GM12878 (cell line): ENCODE data around the gene SCARB1. TPM values are rescaled to one million over a fixed set of nuclear protein-coding genes. Genes with fewer than 3 reads are reported as not detected.

Experiments
- BACH1 ChIP-seq: fragments of 450-650 bp; IDR thresholded peaks from 2 replicates; pipeline ENCODE4 v1.6.1; 2017; ENCODE audit warnings: mild to moderate bottlenecking, borderline replicate concordance
- BMI1 ChIP-seq: fragments of 450-650 bp; IDR thresholded peaks from 2 replicates; pipeline ENCODE4 v1.6.1; 2016; ENCODE audit warnings: mild to moderate bottlenecking, moderate library complexity, borderline replicate concordance
- CBX3 ChIP-seq: fragments of 200-600 bp; sonication (generic); IDR thresholded peaks from 2 replicates; pipeline ENCODE4 v1.6.1; 2016; ENCODE audit warnings: low read depth, borderline replicate concordance
- CHD1 ChIP-seq: IDR thresholded peaks from 2 replicates; pipeline ENCODE4 v1.6.1; 2012; ENCODE audit warnings: low read depth, low read length, improper control_type of control experiment
- DPF2 ChIP-seq: fragments of 450-650 bp; IDR thresholded peaks from 2 replicates; pipeline ENCODE4 v1.6.1; 2017; ENCODE audit warnings: mild to moderate bottlenecking
- HDGF ChIP-seq: fragments of 450-650 bp; IDR thresholded peaks from 2 replicates; pipeline ENCODE4 v1.6.1; 2016; ENCODE audit warnings: antibody characterized with exemption
- IRF5 ChIP-seq: fragments of 450-650 bp; IDR thresholded peaks from 2 replicates; pipeline ENCODE4 v1.6.1; 2017; ENCODE audit warnings: borderline replicate concordance
- KLF5 ChIP-seq: fragments of 450-650 bp; IDR thresholded peaks from 2 replicates; pipeline ENCODE4 v1.6.1; 2014; ENCODE audit warnings: mild to moderate bottlenecking; ENCODE audit not compliant: partially characterized antibody
- NFIC ChIP-seq: IDR thresholded peaks from 2 replicates; pipeline ENCODE4 v1.6.1; 2012; ENCODE audit warnings: low read depth, mild to moderate bottlenecking, inconsistent platforms, low read length, moderate library complexity
- NRF1 ChIP-seq: conservative IDR thresholded peaks from 2 replicates; pipeline ENCODE4 v1.6.1; 2011; ENCODE audit warnings: mild to moderate bottlenecking, low read depth, low read length, improper control_type of control experiment
- PRDM15 ChIP-seq: fragments of 450-650 bp; formaldehyde crosslinking; IDR thresholded peaks from 2 replicates; pipeline ENCODE4 v1.4.0; 2020; ENCODE audit warnings: mild to moderate bottlenecking, moderate library complexity
- SUPT20H ChIP-seq: IDR thresholded peaks from 2 replicates; pipeline ENCODE4 v1.6.1; 2011; ENCODE audit warnings: low read depth, mild to moderate bottlenecking, low read length, moderate library complexity, borderline replicate concordance; ENCODE audit not compliant: control insufficient read depth
- TBL1XR1 ChIP-seq: IDR thresholded peaks from 2 replicates; pipeline ENCODE4 v1.6.1; 2012; ENCODE audit warnings: low read depth, low read length, improper control_type of control experiment
- ZBTB11 ChIP-seq: fragments of 450-650 bp; formaldehyde crosslinking; IDR thresholded peaks from 2 replicates; pipeline ENCODE4 v1.5.0; 2022; ENCODE audit warnings: mild to moderate bottlenecking, missing genetic modification characterization
- ZNF217 ChIP-seq: fragments of 450-650 bp; IDR thresholded peaks from 2 replicates; pipeline ENCODE4 v1.6.1; 2017; ENCODE audit warnings: antibody characterized with exemption, mild to moderate bottlenecking
- ZNF687 ChIP-seq: fragments of 450-650 bp; IDR thresholded peaks from 2 replicates; pipeline ENCODE4 v1.6.1; 2017; ENCODE audit warnings: mild to moderate bottlenecking, moderate library complexity
- polyA plus RNA-seq, 11 experiments: library from polyadenylated mRNA; depleted of rRNA in 4 of 11; unstranded in 6 of 11; stranded (reverse) in 5 of 11; fragments of >200 nt; fragmentation: Nextera tagmentation in 4 of 11; fragmentation: Illumina TruSeq in 1 of 11; extraction: Ambion mirVana in 4 of 11; extraction: Trizol in 1 of 11; gene quantifications; 1 replicate in 1 of 11; 2 replicates in 10 of 11; pipeline versions ENCODE4 v1.2.1 to v1.2.3, GENCODE V29; 2011 to 2016; ENCODE audit warnings: inconsistent platforms in 2 of 11, missing spikeins in 2 of 11, low read depth in 1 of 11
- total RNA-seq, 4 experiments: library from RNA; depleted of rRNA in 3 of 4; stranded (reverse); fragments of >200 nt in 3 of 4; fragmentation: Illumina TruSeq in 1 of 4; extraction: Trizol in 1 of 4; gene quantifications; 2 replicates each; pipeline versions ENCODE4 v1.2.1 to v1.2.3, GENCODE V29; 2013 to 2021

Gene SCARB1
- total and polyA plus RNA-seq, 10 of the 15 experiments (the other 5 are each of a cell fraction or from before 2014, with no cell fraction given): 0.34 to 104 (median 63.1) TPM

- TF ChIP-seq ZBTB11 (no peak), IRF5 (no peak), NFIC (no peak), TBL1XR1 (no peak), NRF1 (no peak), CHD1 (no peak), CBX3 (no peak), KLF5 (no peak), SUPT20H (no peak), PRDM15 (CRISPR knock-in tag) (no peak), BACH1 (no peak), ZNF687 (peak; percentile 44; the same call in 1 of the 2 replicates), BMI1 (no peak), HDGF (peak; percentile 66; the same call in 1 of the 2 replicates), ZNF217 (peak; percentile 45; the same call in 1 of the 2 replicates), DPF2 (no peak)
Measured at GRCh38 chr12:124827588-124828184, 36.0 kb downstream of the SCARB1 start (continued).
